ENCODE measurements around the gene CCL20.

CCL20 gene

GRCh38 chr2:227846831-227847230 lies 33.2 kb downstream of the CCL20 start:
- Histone ChIP-seq H4K20me1 (ENCODE audit: control insufficient read depth, insufficient read depth, low read depth, low read length) (no peaks in the 10 kb centered on the region), H3K4me3 (ENCODE audit: low read length) (no peak overlapping the region), H3K79me2 (ENCODE audit: control insufficient read depth, low read length) (no peaks in the 10 kb centered on the region), H3K36me3 (ENCODE audit: control insufficient read depth, low read length) (no peaks in the 10 kb centered on the region), H3K9me2 (replicated peaks; ENCODE audit: control insufficient read depth, low read length) (no peaks in the 10 kb centered on the region), H3K4me2 (ENCODE audit: low read length) (no peak overlapping the region), H3K9me3 (ENCODE audit: control insufficient read depth, insufficient read depth, low read length) (no peaks in the 10 kb centered on the region), H3K4me1 (ENCODE audit: control insufficient read depth, low read length) (no peaks in the 10 kb centered on the region), H3K27ac (ENCODE audit: low read depth, low read length) (no peak overlapping the region), H3F3A (ENCODE audit: control insufficient read depth, insufficient read depth) (no peaks in the 10 kb centered on the region), H3K27me3 (ENCODE audit: control insufficient read depth, low read length) (no peaks in the 10 kb centered on the region)
- TF ChIP-seq EZH2phosphoT487 (IDR thresholded peaks at IDR 0.05; ENCODE audit: borderline replicate concordance, low read length), result no peak
- TF ChIP-seq, protein P1, sequence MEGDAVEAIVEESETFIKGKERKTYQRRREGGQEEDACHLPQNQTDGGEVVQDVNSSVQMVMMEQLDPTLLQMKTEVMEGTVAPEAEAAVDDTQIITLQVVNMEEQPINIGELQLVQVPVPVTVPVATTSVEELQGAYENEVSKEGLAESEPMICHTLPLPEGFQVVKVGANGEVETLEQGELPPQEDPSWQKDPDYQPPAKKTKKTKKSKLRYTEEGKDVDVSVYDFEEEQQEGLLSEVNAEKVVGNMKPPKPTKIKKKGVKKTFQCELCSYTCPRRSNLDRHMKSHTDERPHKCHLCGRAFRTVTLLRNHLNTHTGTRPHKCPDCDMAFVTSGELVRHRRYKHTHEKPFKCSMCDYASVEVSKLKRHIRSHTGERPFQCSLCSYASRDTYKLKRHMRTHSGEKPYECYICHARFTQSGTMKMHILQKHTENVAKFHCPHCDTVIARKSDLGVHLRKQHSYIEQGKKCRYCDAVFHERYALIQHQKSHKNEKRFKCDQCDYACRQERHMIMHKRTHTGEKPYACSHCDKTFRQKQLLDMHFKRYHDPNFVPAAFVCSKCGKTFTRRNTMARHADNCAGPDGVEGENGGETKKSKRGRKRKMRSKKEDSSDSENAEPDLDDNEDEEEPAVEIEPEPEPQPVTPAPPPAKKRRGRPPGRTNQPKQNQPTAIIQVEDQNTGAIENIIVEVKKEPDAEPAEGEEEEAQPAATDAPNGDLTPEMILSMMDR (IDR thresholded peaks at IDR 0.05; ENCODE audit: low read depth, low read length, poor library complexity, severe bottlenecking), result no peak

DNA sequence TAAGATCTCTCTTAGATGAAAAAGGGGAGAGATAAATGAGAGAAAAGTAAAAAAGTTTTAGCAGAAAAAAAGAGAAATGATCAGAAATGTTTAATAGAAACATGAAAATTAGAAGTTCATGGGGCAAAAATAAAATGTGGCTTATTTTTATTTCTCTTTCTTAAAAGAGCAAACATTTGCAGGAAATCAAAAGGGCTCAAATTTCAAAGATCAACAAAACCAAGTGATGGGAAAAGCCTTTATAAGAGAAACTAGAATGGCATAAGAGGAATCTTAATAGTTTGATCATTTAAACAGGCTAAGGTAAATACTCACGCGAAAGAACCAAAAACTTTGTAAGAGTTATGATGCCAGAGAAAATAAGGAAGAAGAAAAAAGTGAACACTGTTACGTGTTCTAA lies 34.5 kb downstream of the CCL20 start:
- H3K4me3 ChIP-seq (ENCODE audit: low read length), result no peak overlapping the region
- no peaks in the 10 kb centered on the region for H3K4me1 ChIP-seq (ENCODE audit: control insufficient read depth, low read length)
- no peaks in the 10 kb centered on the region for H3F3A ChIP-seq (ENCODE audit: control insufficient read depth, insufficient read depth)
- H4K20me1 ChIP-seq (ENCODE audit: control insufficient read depth, insufficient read depth, low read depth, low read length), result no peaks in the 10 kb centered on the region
- no peak for TF ChIP-seq EZH2phosphoT487 (IDR thresholded peaks at IDR 0.05; ENCODE audit: borderline replicate concordance, low read length)
- TF ChIP-seq, protein P1 (IDR thresholded peaks at IDR 0.05; ENCODE audit: low read depth, low read length, poor library complexity, severe bottlenecking), result no peak
- no peaks in the 10 kb centered on the region for H3K9me2 ChIP-seq (replicated peaks; ENCODE audit: control insufficient read depth, low read length)
- no peaks in the 10 kb centered on the region for H3K79me2 ChIP-seq (ENCODE audit: control insufficient read depth, low read length)
- no peaks in the 10 kb centered on the region for H3K9me3 ChIP-seq (ENCODE audit: control insufficient read depth, insufficient read depth, low read length)
- H3K4me2 ChIP-seq (ENCODE audit: low read length), result no peak overlapping the region
- H3K27ac ChIP-seq (ENCODE audit: low read depth, low read length), result no peak overlapping the region
- H3K36me3 ChIP-seq (ENCODE audit: control insufficient read depth, low read length), result no peaks in the 10 kb centered on the region
- no peaks in the 10 kb centered on the region for H3K27me3 ChIP-seq (ENCODE audit: control insufficient read depth, low read length)

DNA sequence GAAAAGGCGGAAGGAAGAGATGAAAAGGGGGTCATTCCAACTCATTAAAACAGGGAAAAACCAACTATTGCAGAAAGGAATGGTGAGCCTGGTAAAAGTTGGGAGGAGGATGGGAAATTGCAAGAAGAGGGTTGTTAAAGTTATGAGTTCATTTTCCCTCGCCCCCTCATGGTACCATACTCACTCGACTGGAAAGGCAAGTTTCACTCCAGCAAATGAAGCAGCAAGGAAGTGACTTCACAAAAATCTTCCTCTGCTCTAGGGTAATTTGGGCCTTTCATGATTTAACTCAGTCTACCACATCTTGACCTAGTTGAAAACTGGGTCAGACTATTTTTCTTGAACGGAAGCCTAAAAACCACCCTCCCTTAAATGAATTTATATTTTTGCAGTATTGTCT lies 34.9 kb downstream of the CCL20 start:
- Histone ChIP-seq H3K4me1 (ENCODE audit: control insufficient read depth, low read length) (no peaks in the 10 kb centered on the region), H3K4me3 (ENCODE audit: low read length) (no peak overlapping the region), H3K27ac (ENCODE audit: low read depth, low read length) (no peak overlapping the region), H3K79me2 (ENCODE audit: control insufficient read depth, low read length) (no peaks in the 10 kb centered on the region), H3K27me3 (ENCODE audit: control insufficient read depth, low read length) (no peaks in the 10 kb centered on the region), H3K4me2 (ENCODE audit: low read length) (no peak overlapping the region), H3K36me3 (ENCODE audit: control insufficient read depth, low read length) (no peaks in the 10 kb centered on the region), H3F3A (ENCODE audit: control insufficient read depth, insufficient read depth) (no peaks in the 10 kb centered on the region), H4K20me1 (ENCODE audit: control insufficient read depth, insufficient read depth, low read depth, low read length) (no peaks in the 10 kb centered on the region), H3K9me2 (replicated peaks; ENCODE audit: control insufficient read depth, low read length) (no peaks in the 10 kb centered on the region), H3K9me3 (ENCODE audit: control insufficient read depth, insufficient read depth, low read length) (no peaks in the 10 kb centered on the region)
- TF ChIP-seq, protein P1 (IDR thresholded peaks at IDR 0.05; ENCODE audit: low read depth, low read length, poor library complexity, severe bottlenecking), result no peak
- TF ChIP-seq EZH2phosphoT487 (IDR thresholded peaks at IDR 0.05; ENCODE audit: borderline replicate concordance, low read length), result no peak

DNA sequence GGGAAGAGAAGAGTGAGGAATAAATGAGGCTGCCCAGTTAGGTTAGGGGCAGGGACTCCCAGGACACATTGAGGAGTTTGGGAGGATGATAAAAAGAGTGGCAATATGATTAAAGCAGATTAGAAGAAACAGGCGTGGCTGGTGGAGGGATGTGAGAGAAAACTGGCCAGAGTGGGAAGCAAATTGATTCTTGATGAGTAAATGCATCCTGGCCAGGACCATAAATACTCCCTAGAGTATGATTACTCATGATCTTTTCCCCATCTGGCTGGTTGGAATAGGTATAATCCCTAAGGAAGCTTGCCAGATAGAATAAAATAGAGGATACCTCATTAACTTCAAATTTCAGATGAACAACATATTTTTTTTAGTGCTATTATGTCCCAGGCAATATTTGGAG lies 36.3 kb downstream of the CCL20 start:
- TF ChIP-seq, protein P1 (IDR thresholded peaks at IDR 0.05; ENCODE audit: low read depth, low read length, poor library complexity, severe bottlenecking), result no peak
- no peak for TF ChIP-seq EZH2phosphoT487 (IDR thresholded peaks at IDR 0.05; ENCODE audit: borderline replicate concordance, low read length)
- Histone ChIP-seq H3K79me2 (ENCODE audit: control insufficient read depth, low read length) (no peaks in the 10 kb centered on the region), H3K4me3 (ENCODE audit: low read length) (no peak overlapping the region), H3K9me3 (ENCODE audit: control insufficient read depth, insufficient read depth, low read length) (no peaks in the 10 kb centered on the region), H3K9me2 (replicated peaks; ENCODE audit: control insufficient read depth, low read length) (no peaks in the 10 kb centered on the region), H3K36me3 (ENCODE audit: control insufficient read depth, low read length) (no peaks in the 10 kb centered on the region), H3K27ac (ENCODE audit: low read depth, low read length) (no peak overlapping the region), H3K4me1 (ENCODE audit: control insufficient read depth, low read length) (no peaks in the 10 kb centered on the region), H4K20me1 (ENCODE audit: control insufficient read depth, insufficient read depth, low read depth, low read length) (no peaks in the 10 kb centered on the region), H3F3A (ENCODE audit: control insufficient read depth, insufficient read depth) (no peaks in the 10 kb centered on the region), H3K4me2 (ENCODE audit: low read length) (no peak overlapping the region), H3K27me3 (ENCODE audit: control insufficient read depth, low read length) (no peaks in the 10 kb centered on the region)

Measured in DOHH2 (cell line).